H1 (cell line): ENCODE data around the gene CNR1. TPM values are rescaled to one million over a fixed set of nuclear protein-coding genes. Genes with fewer than 3 reads are reported as not detected.

Source experiments
- BRCA1 ChIP-seq: IDR thresholded peaks from 2 replicates; pipeline ENCODE4 v1.6.1; 2012; ENCODE audit warnings: low read depth, low read length, improper control_type of control experiment
- CHD7 ChIP-seq: fragments of 300-600 bp; sonication (generic); IDR thresholded peaks from 2 replicates; pipeline ENCODE4 v1.7.1; 2012; ENCODE audit warnings: low read length, moderate library complexity, mild to moderate bottlenecking, inconsistent platforms; ENCODE audit not compliant: insufficient replicate concordance
- EGR1 ChIP-seq: IDR thresholded peaks from 2 replicates; pipeline ENCODE4 v1.6.1; 2011; ENCODE audit warnings: low read depth, low read length, borderline replicate concordance
- GABPA ChIP-seq: IDR thresholded peaks from 2 replicates; pipeline ENCODE4 v1.6.1; 2011; ENCODE audit warnings: mild to moderate bottlenecking, low read length, moderate library complexity, borderline replicate concordance; ENCODE audit not compliant: insufficient read depth
- KDM5A ChIP-seq: fragments of 200-600 bp; IDR thresholded peaks from 2 replicates; pipeline ENCODE4 v1.7.1; 2012; ENCODE audit warnings: mild to moderate bottlenecking, low read length, inconsistent platforms, mixed read lengths
- MAFK ChIP-seq: IDR thresholded peaks from 2 replicates; pipeline ENCODE4 v1.6.1; 2012; ENCODE audit warnings: low read depth, mild to moderate bottlenecking, improper control_type of control experiment, low read length
- MAX ChIP-seq: IDR thresholded peaks from 2 replicates; pipeline ENCODE4 v1.6.1; 2012; ENCODE audit warnings: inconsistent platforms
- SIRT6 ChIP-seq: IDR thresholded peaks from one replicate; pipeline ENCODE4 v1.7.1; 2012; ENCODE audit warnings: low read length, inconsistent platforms
- SIX5 ChIP-seq: IDR thresholded peaks from 2 replicates; pipeline ENCODE4 v1.6.1; 2011; ENCODE audit warnings: mild to moderate bottlenecking, low read depth, low read length
- SP4 ChIP-seq: IDR thresholded peaks from 2 replicates; pipeline ENCODE4 v1.6.1; 2012; ENCODE audit warnings: low read length, inconsistent platforms
- polyA plus RNA-seq, 7 experiments: library from polyadenylated mRNA; depleted of rRNA in 3 of 7; stranded (reverse) in 5 of 7; unstranded in 2 of 7; fragments of >200 nt in 5 of 7; fragments of 200-250 nt in 2 of 7; gene quantifications; 1 replicate in 5 of 7; 2 replicates in 1 of 7; 4 replicates in 1 of 7; pipeline versions ENCODE4 v1.2.1 to v1.2.3, GENCODE V29; 2011 to 2013; ENCODE audit warnings: missing spikeins in 2 of 7, mixed read lengths in 2 of 7
- total RNA-seq: library from RNA; stranded (reverse); fragmentation: NEBNext Ultra II Directional; extraction: Animal tissue kit (Norgen Biotek cat#: 25700); gene quantifications from 2 replicates; pipeline ENCODE4 v1.2.1, GENCODE V29; 2021

CNR1 gene
- total and polyA plus RNA-seq, 2 of the 8 experiments (the other 6 are each of a cell fraction or from before 2014, with no cell fraction given): 0.83 to 3.1 TPM

DNA sequence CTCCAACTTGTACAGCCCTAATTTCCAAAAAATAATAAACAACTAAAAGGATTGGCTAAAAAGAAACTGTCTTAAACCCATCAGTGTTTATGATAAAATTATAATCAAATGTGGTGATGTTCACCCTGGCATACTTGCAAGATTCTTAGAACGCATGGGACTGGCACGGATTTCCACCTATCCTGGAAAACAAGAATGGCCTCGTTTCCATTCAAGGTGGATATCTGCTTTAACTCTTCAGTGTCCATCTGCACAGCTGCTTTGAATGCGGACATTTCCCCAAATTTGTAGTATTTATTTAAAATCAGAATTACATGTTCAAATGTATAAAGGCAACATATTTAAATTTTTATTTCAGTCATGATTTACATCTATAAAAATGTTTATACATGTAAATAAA lies 4.2 kb downstream of the CNR1 start (continued):
- no peak for TF ChIP-seq CHD7
- TF ChIP-seq MAFK: no peak
- TF ChIP-seq GABPA: no peak
- TF ChIP-seq SP4: no peak
- TF ChIP-seq MAX: no peak
- TF ChIP-seq KDM5A: no peak
- TF ChIP-seq SIRT6: no peak
- TF ChIP-seq BRCA1: no peak
- no peak for TF ChIP-seq EGR1
- no peak for TF ChIP-seq SIX5
